ENCODE measurements around the gene C1orf167.

Gene C1orf167

DNA sequence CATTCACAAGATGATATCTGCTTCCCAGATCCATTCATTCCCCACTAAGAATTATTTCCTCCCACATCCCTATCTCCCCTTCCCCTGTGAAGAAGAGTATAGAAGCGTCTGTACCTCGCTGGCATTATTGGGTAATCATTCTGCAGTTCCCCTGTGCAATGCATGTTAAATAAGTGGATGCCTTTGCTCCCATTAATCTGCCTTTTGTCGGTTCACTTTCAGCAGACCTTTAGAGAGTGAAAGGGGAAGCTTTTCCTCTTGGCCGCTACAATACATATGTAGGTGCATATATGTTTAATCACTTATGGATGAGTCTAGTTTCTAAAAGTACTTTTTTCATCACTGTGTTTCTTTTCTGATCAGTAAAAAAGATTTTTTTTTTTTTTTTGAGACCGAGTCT lies 51.0 kb downstream of the C1orf167 start:
- TF ChIP-seq, protein P1, sequence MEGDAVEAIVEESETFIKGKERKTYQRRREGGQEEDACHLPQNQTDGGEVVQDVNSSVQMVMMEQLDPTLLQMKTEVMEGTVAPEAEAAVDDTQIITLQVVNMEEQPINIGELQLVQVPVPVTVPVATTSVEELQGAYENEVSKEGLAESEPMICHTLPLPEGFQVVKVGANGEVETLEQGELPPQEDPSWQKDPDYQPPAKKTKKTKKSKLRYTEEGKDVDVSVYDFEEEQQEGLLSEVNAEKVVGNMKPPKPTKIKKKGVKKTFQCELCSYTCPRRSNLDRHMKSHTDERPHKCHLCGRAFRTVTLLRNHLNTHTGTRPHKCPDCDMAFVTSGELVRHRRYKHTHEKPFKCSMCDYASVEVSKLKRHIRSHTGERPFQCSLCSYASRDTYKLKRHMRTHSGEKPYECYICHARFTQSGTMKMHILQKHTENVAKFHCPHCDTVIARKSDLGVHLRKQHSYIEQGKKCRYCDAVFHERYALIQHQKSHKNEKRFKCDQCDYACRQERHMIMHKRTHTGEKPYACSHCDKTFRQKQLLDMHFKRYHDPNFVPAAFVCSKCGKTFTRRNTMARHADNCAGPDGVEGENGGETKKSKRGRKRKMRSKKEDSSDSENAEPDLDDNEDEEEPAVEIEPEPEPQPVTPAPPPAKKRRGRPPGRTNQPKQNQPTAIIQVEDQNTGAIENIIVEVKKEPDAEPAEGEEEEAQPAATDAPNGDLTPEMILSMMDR (IDR thresholded peaks at IDR 0.05): no peak

DNA sequence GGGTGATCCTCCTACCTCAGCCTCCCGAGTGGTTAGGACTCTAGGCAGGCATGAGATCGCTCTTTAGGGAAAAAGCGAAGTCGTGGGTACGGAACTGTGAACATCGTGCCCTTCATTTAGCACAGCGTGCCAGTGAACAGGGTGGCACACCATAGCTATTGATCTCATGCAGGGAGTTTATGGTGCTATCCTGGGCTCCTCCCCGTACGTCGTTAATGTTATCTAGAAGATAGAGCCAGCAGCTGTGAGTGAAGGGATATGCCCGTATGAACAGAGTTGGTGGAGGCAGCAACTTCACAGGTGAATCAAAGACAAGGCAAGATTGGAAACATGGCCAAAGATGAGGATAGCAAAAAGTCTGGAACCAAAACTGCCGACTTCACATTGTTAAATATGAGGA lies 55.2 kb downstream of the C1orf167 start:
- TF ChIP-seq, protein P1 (IDR thresholded peaks at IDR 0.05): no peak

DNA sequence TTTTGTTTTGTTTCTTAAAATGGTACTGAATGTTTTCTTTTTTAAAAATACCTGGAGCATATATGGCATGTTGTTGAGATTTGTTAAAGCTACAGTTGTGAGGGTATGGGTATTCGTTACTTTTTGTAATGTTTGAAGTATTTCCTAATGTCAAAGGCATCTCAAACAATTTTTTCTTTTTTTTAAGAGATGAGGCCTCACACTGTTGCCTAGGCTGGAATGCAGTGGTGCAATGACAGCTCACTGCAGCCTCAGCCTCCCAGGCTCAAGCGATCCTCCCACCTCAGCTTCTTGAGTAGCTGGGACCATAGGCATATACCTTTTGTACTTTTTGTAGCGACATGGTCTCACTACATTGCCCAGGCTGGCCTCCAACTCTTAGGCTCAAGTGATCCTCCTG lies 60.1 kb downstream of the C1orf167 start:
- TF ChIP-seq, protein P1 (IDR thresholded peaks at IDR 0.05): no peak

DNA sequence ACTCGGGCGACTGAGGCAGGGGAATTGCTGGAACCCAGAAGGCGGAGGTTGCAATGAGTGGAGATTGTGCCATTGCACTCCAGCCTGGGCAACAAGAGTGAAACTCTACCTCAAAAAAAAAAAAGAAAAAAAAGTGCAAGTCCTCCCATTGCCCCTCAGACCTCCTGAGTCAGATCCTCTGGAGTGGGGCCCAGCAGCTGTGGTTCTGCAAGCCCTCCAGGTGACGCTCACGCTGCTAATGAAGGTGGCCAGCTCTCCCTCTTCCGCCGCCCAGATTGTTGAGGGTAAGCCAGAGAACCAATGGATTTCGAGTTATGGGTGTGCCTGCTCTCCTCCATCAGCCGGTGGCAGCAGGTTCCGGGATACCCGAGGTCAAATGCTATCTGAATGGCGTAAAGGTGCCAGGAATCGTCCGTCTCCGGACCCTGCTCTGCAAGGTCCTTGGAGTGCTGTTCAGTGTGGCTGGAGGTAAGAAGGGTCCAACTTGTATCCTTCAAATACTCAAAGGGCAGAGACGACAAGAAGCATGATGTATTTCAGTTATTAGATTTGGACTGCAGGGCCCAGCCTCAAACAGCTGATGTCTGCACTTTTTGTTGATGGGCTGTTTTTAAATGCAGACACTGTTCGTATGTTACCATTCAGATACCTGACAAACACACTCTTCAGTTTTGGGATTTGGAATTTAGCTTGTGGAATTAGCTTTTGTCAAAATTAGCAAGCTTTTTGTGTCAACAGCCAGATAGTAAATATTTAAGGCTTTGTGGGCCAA lies 61.6 kb downstream of the C1orf167 start:
- TF ChIP-seq, protein P1 (IDR thresholded peaks at IDR 0.05): no peak

- TF ChIP-seq, protein P1 (IDR thresholded peaks at IDR 0.05): no peak
Measured at GRCh38 chr1:11825131-11825530, 63.1 kb downstream of the C1orf167 start.

DNA sequence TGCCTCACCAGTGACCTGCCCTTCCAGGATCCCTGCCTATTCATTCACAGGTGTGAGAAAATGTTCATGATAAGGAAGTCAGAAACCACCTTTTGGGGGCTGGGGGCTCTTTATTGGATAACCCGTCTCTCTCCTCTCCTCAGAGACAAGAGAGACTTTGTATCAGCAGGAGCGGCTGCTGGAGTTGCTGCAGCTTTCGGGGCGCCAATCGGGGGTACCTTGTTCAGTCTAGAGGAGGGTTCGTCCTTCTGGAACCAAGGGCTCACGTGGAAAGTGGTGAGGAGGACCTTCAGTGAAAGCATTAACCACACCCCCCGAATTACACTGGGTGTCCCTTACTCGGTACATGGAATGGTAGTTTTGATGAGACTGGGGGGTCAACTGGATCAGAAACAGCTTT lies 65.0 kb downstream of the C1orf167 start:
- TF ChIP-seq, protein P1 (IDR thresholded peaks at IDR 0.05): no peak

- TF ChIP-seq, protein P1 (IDR thresholded peaks at IDR 0.05): no peak
Measured at GRCh38 chr1:11828511-11828910, 66.5 kb downstream of the C1orf167 start.
